PC-3 (cell line): ENCODE data around the gene UNC5C. TPM values are rescaled to one million over a fixed set of nuclear protein-coding genes. Genes with fewer than 3 reads are reported as not detected.

Experiments used
- ATAC-seq: fragments of 200-7000 bp; cut with Tn5 transposase; 2 replicates; pipeline ENCODE4 v1.9.1; 2020; ENCODE audit warnings: mild to moderate bottlenecking, moderate library complexity
- BruUV-seq: library from RNA; stranded (reverse); fragments of 400-500 nt; replicated peaks from 2 replicates; lab custom pipeline; 2021; lab: Mats Ljungman, UMichigan
- CTCF ChIA-PET: fragments of 300-600 bp; sonication (Branson Sonifier 250); formaldehyde crosslinking; loops from one replicate; lab custom pipeline; 2022; ENCODE audit warnings: antibody characterized with exemption; lab: Charles Lee
- POLR2A ChIA-PET: fragments of 300-600 bp; sonication (Branson Sonifier 250); formaldehyde crosslinking; loops from one replicate; lab custom pipeline; 2022; ENCODE audit warnings: antibody characterized with exemption; ENCODE audit not compliant: unreplicated experiment; lab: Charles Lee
- DNase-seq: peaks from one replicate; pipeline ENCODE4 v3.0.0-alpha.2; 2015
- H2AFZ ChIP-seq: fragments of 300-600 bp; sonication (generic); 2 replicates; pipeline ENCODE4 v1.6.0; 2016; ENCODE audit warnings: antibody characterized with exemption, low read length
- H3F3A ChIP-seq: fragments of 300-600 bp; sonication (generic); one replicate; pipeline ENCODE4 v1.6.0; 2017; ENCODE audit warnings: antibody characterized with exemption, low read length, control low read depth, mild to moderate bottlenecking; ENCODE audit not compliant: unreplicated experiment
- H3K27ac ChIP-seq: fragments of 300-600 bp; sonication (generic); 2 replicates; pipeline ENCODE4 v1.5.1; 2016; ENCODE audit warnings: mild to moderate bottlenecking, low read length
- H3K27me3 ChIP-seq: fragments of 300-600 bp; sonication (generic); 2 replicates; pipeline ENCODE4 v1.6.1; 2016; ENCODE audit warnings: low read length, mixed read lengths
- H3K36me3 ChIP-seq: fragments of 300-600 bp; sonication (generic); 2 replicates; pipeline ENCODE4 v1.6.1; 2016; ENCODE audit warnings: low read depth, mixed run types, low read length, mixed read lengths
- H3K4me1 ChIP-seq: fragments of 300-600 bp; sonication (generic); 2 replicates; pipeline ENCODE4 v1.5.1; 2016; ENCODE audit warnings: low read length; ENCODE audit not compliant: insufficient read depth
- H3K4me2 ChIP-seq: fragments of 300-600 bp; sonication (generic); 2 replicates; pipeline ENCODE4 v1.6.0; 2016; ENCODE audit warnings: low read length
- H3K4me3 ChIP-seq: fragments of 300-600 bp; sonication (generic); 2 replicates; pipeline ENCODE4 v1.5.1; 2016; ENCODE audit warnings: mild to moderate bottlenecking, low read length, mixed read lengths
- H3K79me2 ChIP-seq: fragments of 300-600 bp; sonication (generic); 2 replicates; pipeline ENCODE4 v1.6.1; 2017; ENCODE audit warnings: low read length, mixed read lengths
- H3K9ac ChIP-seq: fragments of 300-600 bp; sonication (generic); 2 replicates; pipeline ENCODE4 v1.6.0; 2016; ENCODE audit warnings: mild to moderate bottlenecking, low read length
- H3K9me2 ChIP-seq: fragments of 300-600 bp; sonication (generic); replicated peaks from 2 replicates; pipeline ENCODE4 v1.6.1; 2016; ENCODE audit warnings: mixed run types, low read length, mixed read lengths
- H3K9me3 ChIP-seq: fragments of 300-600 bp; sonication (generic); 2 replicates; pipeline ENCODE4 v1.6.1; 2016; ENCODE audit warnings: low read length, mixed read lengths
- H4K20me1 ChIP-seq: fragments of 300-600 bp; sonication (generic); 2 replicates; pipeline ENCODE4 v1.6.1; 2016; ENCODE audit warnings: low read length, mixed read lengths
- CTCF ChIP-seq: fragments of 300-600 bp; sonication (generic); conservative IDR thresholded peaks from 2 replicates; pipeline ENCODE4 v1.5.1; 2017; ENCODE audit warnings: antibody characterized with exemption, low read depth, mild to moderate bottlenecking, low read length
- EZH2 ChIP-seq: fragments of 300-600 bp; sonication (generic); IDR thresholded peaks from one replicate; pipeline ENCODE4 v1.6.1; 2017; ENCODE audit warnings: antibody characterized with exemption, mild to moderate bottlenecking, low read length; ENCODE audit not compliant: unreplicated experiment
- EZH2phosphoT487 ChIP-seq: fragments of 300-600 bp; sonication (generic); IDR thresholded peaks from 2 replicates; pipeline ENCODE4 v1.6.1; 2018; ENCODE audit warnings: mild to moderate bottlenecking, antibody characterized with exemption, low read length, borderline replicate concordance
- intact Hi-C: fragments of 100-400 bp; cut with micrococcal nuclease; formaldehyde crosslinking; loops from 2 replicates; pipeline ENCODE4 v1.9.0; 2023
- total RNA-seq: library from RNA; depleted of rRNA; stranded (reverse); fragments of >200 nt; gene quantifications from 2 replicates; pipeline ENCODE4 v1.2.3, GENCODE V29; 2014

The UNC5C gene
- total RNA-seq, 1 experiment from 2014 or later: not detected

DNA sequence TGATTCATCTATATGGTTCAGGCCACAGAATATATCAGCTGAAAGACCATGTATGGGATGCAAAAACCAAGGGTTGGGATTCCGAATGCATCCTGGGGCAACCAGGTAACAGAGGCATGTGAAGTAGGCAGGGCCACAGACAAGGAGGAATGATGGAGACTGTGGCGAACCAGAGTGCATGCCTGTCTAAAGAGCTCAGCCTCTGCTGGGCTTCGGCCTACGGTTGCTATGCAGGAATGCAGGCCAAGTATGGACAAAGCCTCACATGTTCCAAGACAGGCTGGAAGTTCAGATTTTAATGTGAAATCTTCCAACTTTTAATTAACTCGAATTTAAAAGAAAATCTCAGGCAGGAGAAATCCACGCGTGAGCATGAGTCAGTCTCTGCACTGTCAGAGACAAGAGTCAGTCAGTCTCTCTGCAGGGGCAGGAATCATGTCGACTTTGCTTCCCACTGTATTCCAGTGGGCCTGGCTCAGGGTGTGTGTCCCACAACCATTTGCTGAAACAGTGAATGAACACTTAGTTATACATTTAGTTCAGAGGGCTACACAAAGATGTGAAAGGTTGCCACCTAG, 344.4 kb downstream of the UNC5C start:
- Histone ChIP-seq H3K9ac (no peak overlapping the region), H3K9me3 (no peaks in the 10 kb centered on the region), H3K27me3 (no peaks in the 10 kb centered on the region), H3K27ac (no peak overlapping the region), H4K20me1 (no peaks in the 10 kb centered on the region), H3K9me2 (no peaks in the 10 kb centered on the region), H3K4me3 (no peak overlapping the region), H3K79me2 (no peaks in the 10 kb centered on the region), H3K36me3 (no peaks in the 10 kb centered on the region), H3K4me1 (no peaks in the 10 kb centered on the region), H3F3A (no peaks in the 10 kb centered on the region), H3K4me2 (no peak overlapping the region), H2AFZ (no peak overlapping the region)
- TF ChIP-seq CTCF: no peak
- TF ChIP-seq EZH2phosphoT487: no peak
- no peak for TF ChIP-seq EZH2
- POLR2A ChIA-PET: no interaction called here
- CTCF ChIA-PET: interaction anchor here (1.1 kb wide), 1 partner anchor 39 kb away, joined by 3 read pairs; no protein-coding TSS in a partner anchor
- DNase-seq (no peak), ATAC-seq (no peak)
- intact Hi-C loops: no loop called here
- BruUV-seq: no TSS peak

GRCh38 chr4:95198961-95199360, 349.8 kb downstream of the UNC5C start:
- H3K9ac ChIP-seq: no peak overlapping the region
- no TSS peak for BruUV-seq
- H3K27me3 ChIP-seq: no peaks in the 10 kb centered on the region
- DNase-seq (no peak), ATAC-seq (no peak)
- H3K4me1 ChIP-seq: no peaks in the 10 kb centered on the region
- intact Hi-C loops: no loop called here
- H3K27ac ChIP-seq: no peak overlapping the region
- H3K36me3 ChIP-seq: no peaks in the 10 kb centered on the region
- no peaks in the 10 kb centered on the region for H3K79me2 ChIP-seq
- H2AFZ ChIP-seq: no peak overlapping the region
- H3K9me3 ChIP-seq: no peaks in the 10 kb centered on the region
- TF ChIP-seq EZH2phosphoT487 (no peak), EZH2 (no peak), CTCF (no peak)
- CTCF ChIA-PET: no interaction called here
- H3F3A ChIP-seq: no peaks in the 10 kb centered on the region
- no peak overlapping the region for H3K4me2 ChIP-seq
- H3K4me3 ChIP-seq: no peak overlapping the region
- H4K20me1 ChIP-seq: no peaks in the 10 kb centered on the region
- H3K9me2 ChIP-seq: no peaks in the 10 kb centered on the region
- POLR2A ChIA-PET: no interaction called here

DNA sequence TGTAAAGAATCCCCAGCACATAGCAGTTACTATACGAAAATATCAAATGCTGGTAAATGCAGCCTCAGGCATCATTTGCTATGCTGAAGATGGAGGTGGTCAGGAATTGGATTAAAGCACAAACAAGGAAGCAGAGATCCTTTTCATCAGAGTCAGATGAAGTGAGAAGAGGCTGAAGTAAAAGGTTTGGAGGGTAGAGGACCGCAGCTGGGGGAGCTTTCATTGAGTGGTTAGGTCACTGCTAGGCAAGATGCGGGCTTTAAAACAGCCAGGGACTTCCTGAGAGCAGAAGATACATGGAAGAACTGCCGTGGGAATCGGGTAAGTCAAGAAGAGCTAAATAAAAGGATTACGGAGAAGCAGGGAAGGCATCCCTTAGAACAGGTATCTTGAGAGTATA, 351.4 kb downstream of the UNC5C start:
- Histone ChIP-seq H4K20me1 (no peaks in the 10 kb centered on the region), H3K36me3 (no peaks in the 10 kb centered on the region), H2AFZ (no peak overlapping the region), H3K9me2 (no peaks in the 10 kb centered on the region), H3K9ac (no peak overlapping the region), H3K79me2 (no peaks in the 10 kb centered on the region), H3F3A (no peaks in the 10 kb centered on the region), H3K4me2 (no peak overlapping the region), H3K9me3 (no peaks in the 10 kb centered on the region), H3K27ac (no peak overlapping the region), H3K27me3 (no peaks in the 10 kb centered on the region), H3K4me1 (no peaks in the 10 kb centered on the region), H3K4me3 (no peak overlapping the region)
- no peak for DNase-seq
- no TSS peak for BruUV-seq
- TF ChIP-seq EZH2 (no peak), EZH2phosphoT487 (no peak), CTCF (no peak)
- intact Hi-C loops: no loop called here
- CTCF ChIA-PET: no interaction called here
- POLR2A ChIA-PET: no interaction called here
- ATAC-seq: no peak
